ENCODE measurements around the gene FZD8. TPM values are rescaled to one million over a fixed set of nuclear protein-coding genes. Genes with fewer than 3 reads are reported as not detected.

FZD8 gene
- polyA plus RNA-seq, 2 of the 4 experiments (the other 2 are of a cell fraction): 4.4 to 13.4 TPM

GRCh38 chr10:35668865-35669650 lies 27.0 kb upstream of the FZD8 start:
- Histone ChIP-seq H3K27ac (no peak overlapping the region), H3K4me1 (0 out of 3 replicates have a peak, but pooled peaks cover 5% of the 10 kb centered on the region), H3K4me3 (no peak overlapping the region), H3K4me2 (no peak overlapping the region), H3K9me3 (no peaks in the 10 kb centered on the region)
- ChIA-PET POLR2A (no interaction called here), CTCF (no interaction called here)
- no peak for DNase-seq (ENCODE audit: low read depth in 1 of 2, low spot score in 1 of 2)
- FAIRE-seq: no peak
- 64% methylated on average over 13 of the region's 13 CpGs for WGBS (ENCODE audit: missing lambda C conversion rate)
- no peak for TF ChIP-seq CBX8 (IDR thresholded peaks at IDR 0.05)
- TF ChIP-seq RNF2 (IDR thresholded peaks at IDR 0.05; ENCODE audit: borderline replicate concordance, low read depth): no peak
- TF ChIP-seq ZFP36 (IDR thresholded peaks at IDR 0.05; ENCODE audit: borderline replicate concordance, partially characterized antibody): no peak
- no peak for TF ChIP-seq HOXB13 (CRISPR knock-in tag; IDR thresholded peaks at IDR 0.05; ENCODE audit: low read depth)
- TF ChIP-seq USF2 (IDR thresholded peaks at IDR 0.05): no peak
- no peak for TF ChIP-seq BHLHE40 (IDR thresholded peaks at IDR 0.05; ENCODE audit: low read depth, low read length)
- TF ChIP-seq EHMT2 (IDR thresholded peaks at IDR 0.05; ENCODE audit: low read depth): no peak
- no peak for TF ChIP-seq RFX5 (IDR thresholded peaks at IDR 0.05)
- no peak for TF ChIP-seq REST (IDR thresholded peaks at IDR 0.05)
- TF ChIP-seq CBX2 (IDR thresholded peaks at IDR 0.05; ENCODE audit: borderline replicate concordance, low read depth): no peak
- no peak for TF ChIP-seq MAX (IDR thresholded peaks at IDR 0.05)
- no peak for TF ChIP-seq ZNF302 (CRISPR knock-in tag; IDR thresholded peaks at IDR 0.05)
- no peak for TF ChIP-seq RAD21 (conservative IDR thresholded peaks at IDR 0.05 in 1 of 2, IDR thresholded peaks at IDR 0.05 in 1 of 2)
- TF ChIP-seq KDM1A (IDR thresholded peaks at IDR 0.05; ENCODE audit: low read depth): no peak
- TF ChIP-seq CHD4 (IDR thresholded peaks at IDR 0.05; ENCODE audit: borderline replicate concordance): no peak
- no peak for TF ChIP-seq RARB (CRISPR knock-in tag; IDR thresholded peaks at IDR 0.05)
- TF ChIP-seq RCOR1 (IDR thresholded peaks at IDR 0.05; ENCODE audit: low read depth, low read length): no peak
- no peak for TF ChIP-seq FOXS1 (CRISPR knock-in tag; IDR thresholded peaks at IDR 0.05)
- no peak for TF ChIP-seq GATA3 (IDR thresholded peaks at IDR 0.05; ENCODE audit: borderline replicate concordance)
- no peak for ATAC-seq

GRCh38 chr10:35667971-35668370 lies 25.9 kb upstream of the FZD8 start:
- CTCF ChIA-PET: no interaction called here
- WGBS (ENCODE audit: missing lambda C conversion rate): 68% methylated on average over 9 of the region's 9 CpGs
- POLR2A ChIA-PET: no interaction called here
- Histone ChIP-seq H3K27ac (no peak overlapping the region), H3K9me3 (no peaks in the 10 kb centered on the region), H3K4me3 (no peak overlapping the region), H3K4me1 (0 out of 3 replicates have a peak, but pooled peaks cover 5% of the 10 kb centered on the region), H3K4me2 (no peak overlapping the region)
- ATAC-seq: no peak
- no peak for TF ChIP-seq EHF (CRISPR knock-in tag; IDR thresholded peaks at IDR 0.05)
- TF ChIP-seq HES2 (IDR thresholded peaks at IDR 0.05): no peak
- TF ChIP-seq TP53 (CRISPR knock-in tag; IDR thresholded peaks at IDR 0.05): no peak
- TF ChIP-seq EP300 (IDR thresholded peaks at IDR 0.05): no peak
- TF ChIP-seq CTCF (IDR thresholded peaks at IDR 0.05): no peak
- no peak for TF ChIP-seq FOSL2 (IDR thresholded peaks at IDR 0.05)
- no peak for TF ChIP-seq FOSL2 (CRISPR knock-in tag; IDR thresholded peaks at IDR 0.05)
- TF ChIP-seq FOSB (CRISPR knock-in tag; IDR thresholded peaks at IDR 0.05): no peak
- no peak for TF ChIP-seq HOXB13 (CRISPR knock-in tag; IDR thresholded peaks at IDR 0.05; ENCODE audit: low read depth)
- TF ChIP-seq PBX3 (IDR thresholded peaks at IDR 0.05): no peak
- no peak for TF ChIP-seq KDM1A (IDR thresholded peaks at IDR 0.05; ENCODE audit: low read depth)
- no peak for TF ChIP-seq HDAC2 (IDR thresholded peaks at IDR 0.05)
- TF ChIP-seq CHD4 (IDR thresholded peaks at IDR 0.05; ENCODE audit: borderline replicate concordance): no peak
- FAIRE-seq: no peak
- no peak for DNase-seq (ENCODE audit: low read depth in 1 of 2, low spot score in 1 of 2)

Measured in A549 (cell line).